NT2/D1 (cell line): ENCODE data around the gene DMC1.

Experiments used
- SUZ12 ChIP-seq: IDR thresholded peaks from 2 replicates; pipeline ENCODE4 v1.6.1; 2011; ENCODE audit not compliant: insufficient read length, insufficient read depth; ENCODE audit errors: extremely low read depth
- YY1 ChIP-seq: IDR thresholded peaks from 2 replicates; pipeline ENCODE4 v1.6.1; 2011; ENCODE audit not compliant: insufficient read length, insufficient read depth
- ZNF274 ChIP-seq: IDR thresholded peaks from 2 replicates; pipeline ENCODE4 v1.6.1; 2011; ENCODE audit warnings: mild to moderate bottlenecking, low read depth, low read length

- no peak for TF ChIP-seq SUZ12
- no peak for TF ChIP-seq YY1
- no peak for TF ChIP-seq ZNF274
These were observed 5.3 kb downstream of the DMC1 start for GRCh38 chr22:38564669-38565068.
